C4-2B (cell line): Measurements from ENCODE around the gene SLC12A9.
A peak's percentile ranks its signal among the peaks of the same experiment; 100 is the strongest.

Experiments
- H3K27ac ChIP-seq: fragments of 450-650 bp; 2 replicates; pipeline ENCODE4 v1.5.1; 2017
- ZFX ChIP-seq: fragments of 450-650 bp; IDR thresholded peaks from 2 replicates; pipeline ENCODE4 v1.6.1; 2017
- TF ChIP-seq, protein P1 (sequence below): fragments of 450-650 bp; conservative IDR thresholded peaks from 2 replicates; pipeline ENCODE4 v1.5.1; 2017; ENCODE audit warnings: mild to moderate bottlenecking

Gene SLC12A9

DNA sequence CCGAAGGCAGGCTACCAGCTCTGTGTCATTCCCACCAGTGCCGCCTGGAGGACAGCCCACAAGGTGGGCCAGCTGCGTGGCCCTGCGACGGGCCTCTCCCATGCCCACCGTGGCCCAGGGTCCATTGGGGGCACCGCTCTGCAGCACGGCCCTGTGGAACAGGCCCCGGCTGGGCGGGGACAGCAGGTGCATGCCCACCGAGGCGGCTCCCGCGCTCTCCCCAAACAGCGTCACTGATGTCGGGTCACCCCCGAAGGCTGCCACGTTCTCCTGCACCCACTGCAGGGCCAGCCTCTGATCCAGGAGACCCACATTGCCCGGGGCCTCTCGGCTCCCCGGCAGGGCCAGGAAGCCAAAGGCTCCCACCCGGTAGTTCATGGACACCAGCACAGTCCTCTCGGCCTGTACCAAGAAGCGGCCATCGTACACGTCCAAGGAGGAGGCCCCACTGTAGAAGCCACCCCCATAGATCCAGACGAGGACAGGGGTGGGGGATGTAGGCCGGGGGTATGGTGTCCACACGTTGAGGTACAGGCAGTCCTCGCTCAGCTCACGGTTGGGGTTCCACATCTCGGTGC lies 40.9 kb downstream of the SLC12A9 start:
- no peak overlapping the region for H3K27ac ChIP-seq
- TF ChIP-seq, protein P1, sequence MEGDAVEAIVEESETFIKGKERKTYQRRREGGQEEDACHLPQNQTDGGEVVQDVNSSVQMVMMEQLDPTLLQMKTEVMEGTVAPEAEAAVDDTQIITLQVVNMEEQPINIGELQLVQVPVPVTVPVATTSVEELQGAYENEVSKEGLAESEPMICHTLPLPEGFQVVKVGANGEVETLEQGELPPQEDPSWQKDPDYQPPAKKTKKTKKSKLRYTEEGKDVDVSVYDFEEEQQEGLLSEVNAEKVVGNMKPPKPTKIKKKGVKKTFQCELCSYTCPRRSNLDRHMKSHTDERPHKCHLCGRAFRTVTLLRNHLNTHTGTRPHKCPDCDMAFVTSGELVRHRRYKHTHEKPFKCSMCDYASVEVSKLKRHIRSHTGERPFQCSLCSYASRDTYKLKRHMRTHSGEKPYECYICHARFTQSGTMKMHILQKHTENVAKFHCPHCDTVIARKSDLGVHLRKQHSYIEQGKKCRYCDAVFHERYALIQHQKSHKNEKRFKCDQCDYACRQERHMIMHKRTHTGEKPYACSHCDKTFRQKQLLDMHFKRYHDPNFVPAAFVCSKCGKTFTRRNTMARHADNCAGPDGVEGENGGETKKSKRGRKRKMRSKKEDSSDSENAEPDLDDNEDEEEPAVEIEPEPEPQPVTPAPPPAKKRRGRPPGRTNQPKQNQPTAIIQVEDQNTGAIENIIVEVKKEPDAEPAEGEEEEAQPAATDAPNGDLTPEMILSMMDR: no peak
- no peak for TF ChIP-seq ZFX

DNA sequence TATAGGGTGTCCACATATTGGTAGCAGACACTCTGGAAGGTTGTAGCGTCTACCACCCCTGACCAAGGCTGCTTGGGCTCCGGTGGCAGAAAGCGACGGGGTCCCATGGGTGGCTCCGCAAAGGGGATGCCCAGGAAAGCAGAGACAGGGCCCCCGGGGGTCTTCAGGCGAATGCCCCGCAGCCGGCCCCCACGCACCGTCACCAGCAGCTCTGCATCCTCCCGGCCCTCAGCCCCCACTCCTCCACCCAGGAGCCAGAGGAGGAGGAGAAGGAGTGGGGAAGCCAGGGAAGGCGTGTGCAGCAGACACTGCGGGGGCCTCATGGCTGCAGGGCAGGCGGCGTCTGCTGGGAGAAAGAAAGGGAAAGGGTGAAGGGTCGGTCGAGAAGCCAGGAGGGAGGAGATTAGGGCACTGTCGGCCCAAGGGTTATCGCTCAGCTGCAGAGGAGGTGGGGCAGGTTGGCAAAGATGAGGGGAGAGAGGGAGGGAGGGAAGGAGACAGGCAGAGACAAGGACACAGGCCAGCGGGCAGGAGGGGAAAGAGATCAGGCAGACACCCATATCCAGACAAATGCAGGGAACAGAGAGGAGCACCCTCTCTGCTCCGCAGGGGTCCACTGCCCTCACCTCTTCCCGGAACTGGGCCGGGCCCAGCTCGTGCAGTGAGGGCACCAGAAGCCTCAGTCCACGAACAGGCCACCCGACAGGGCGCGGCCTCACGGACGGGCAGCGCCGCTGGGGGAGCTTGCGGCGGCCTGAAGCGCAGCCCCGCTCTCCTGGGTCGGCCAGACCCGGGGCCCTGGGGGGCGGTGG lies 41.6 kb downstream of the SLC12A9 start:
- TF ChIP-seq ZFX: no peak
- TF ChIP-seq, protein P1: no peak
- H3K27ac ChIP-seq: no peak overlapping the region

DNA sequence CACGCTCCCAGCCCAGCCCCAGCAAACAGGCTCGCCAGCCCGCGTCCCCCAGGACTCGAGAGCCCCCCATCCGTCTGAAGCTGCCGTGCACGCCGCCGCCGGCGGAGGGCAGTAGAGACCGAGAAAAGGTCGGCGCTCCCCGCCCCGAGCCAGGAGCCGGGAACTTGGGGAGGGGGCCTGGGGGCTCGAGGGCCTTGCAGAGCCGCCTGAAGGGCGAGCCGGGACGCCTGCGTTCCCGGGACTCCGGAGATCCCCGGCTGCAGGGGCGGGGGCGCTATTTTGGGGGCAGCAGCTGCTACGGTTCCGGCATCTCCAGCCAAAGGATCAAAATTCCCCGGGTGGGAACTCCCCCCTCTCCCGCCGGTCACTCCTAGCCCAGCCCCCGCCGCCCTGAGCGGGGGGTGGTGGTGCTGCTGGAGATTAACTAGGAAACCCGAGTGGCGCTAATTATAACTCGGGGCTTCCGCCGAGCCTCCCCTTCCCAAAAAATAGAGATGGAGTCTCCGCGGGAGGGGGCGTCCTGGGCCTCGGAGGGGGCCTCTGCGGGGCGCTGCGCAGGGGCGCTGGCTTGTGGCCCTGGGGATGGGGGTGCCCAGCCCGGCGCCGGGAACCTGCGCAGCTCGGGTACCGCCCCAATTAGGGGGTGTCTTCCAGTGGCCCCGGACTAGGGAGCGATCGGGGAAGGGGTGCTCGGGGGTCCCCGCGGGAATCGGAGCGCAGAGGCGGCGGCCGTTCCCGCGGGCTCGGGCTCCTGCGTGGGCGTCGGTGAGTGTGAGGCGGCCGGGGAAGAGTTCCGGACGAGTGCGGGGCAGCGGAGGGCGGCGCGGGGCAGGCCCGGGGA lies 42.6 kb downstream of the SLC12A9 start:
- TF ChIP-seq, protein P1: peak; percentile 94
- no peak for TF ChIP-seq ZFX
- H3K27ac ChIP-seq: no peak overlapping the region

DNA sequence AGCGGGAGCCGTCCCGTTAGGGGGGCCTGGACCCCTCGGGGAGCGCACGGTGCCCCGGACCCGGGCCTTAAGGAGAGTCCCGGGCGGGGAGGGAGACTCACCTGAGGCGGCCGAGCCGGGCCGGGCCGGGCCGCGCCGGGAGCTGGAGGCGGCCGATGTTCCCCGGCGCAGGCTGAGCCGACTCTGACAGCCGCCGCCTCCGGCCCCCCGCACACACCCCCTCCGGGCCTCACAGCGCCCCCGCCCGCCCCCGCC lies 43.1 kb downstream of the SLC12A9 start, which contains the start of gene ACHE:
Gene ACHE, minus strand, starts transcription at position 188 of the 255 bp plus-strand sequence. CDS start 1,656 bp downstream, outside the sequence.
- no peak within 1 kb of the TSS for H3K27ac ChIP-seq
- TF ChIP-seq, protein P1: no peak
- no peak for TF ChIP-seq ZFX

DNA sequence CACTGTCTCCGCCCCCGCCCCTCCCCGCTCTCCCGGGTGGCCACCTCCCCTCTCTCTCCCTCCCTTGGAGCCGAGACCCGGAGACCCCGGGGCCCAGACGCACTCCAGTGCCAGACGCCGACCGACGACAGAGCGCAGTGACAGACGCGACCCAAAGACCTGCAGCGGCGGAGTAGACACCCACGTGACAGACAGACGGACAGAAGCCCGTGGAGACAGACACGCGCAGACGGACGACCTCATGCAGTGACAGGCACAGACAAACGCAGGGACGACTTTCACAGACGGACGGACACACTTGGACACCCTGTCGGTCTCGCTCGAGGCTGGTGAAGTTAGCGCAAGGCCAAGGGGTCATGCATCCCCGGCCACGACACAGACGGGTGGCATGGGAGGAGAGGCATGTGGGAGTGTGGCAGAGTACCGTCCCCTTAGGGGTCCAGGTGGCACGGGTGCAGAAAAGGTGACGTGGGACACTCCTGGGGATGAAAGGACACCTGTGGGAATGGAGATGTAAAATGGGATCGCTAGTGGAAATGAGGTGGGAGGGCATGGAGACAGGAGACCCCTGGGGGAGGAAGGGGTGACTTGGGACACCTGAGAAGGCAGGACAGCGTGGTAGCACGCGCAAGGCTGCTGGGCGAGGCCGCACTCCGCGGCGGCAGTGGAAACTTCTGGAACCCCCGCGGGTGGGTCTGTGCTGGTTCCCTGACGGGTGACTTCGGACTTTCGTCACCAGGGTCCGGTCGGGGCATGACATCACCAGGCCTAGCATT lies 43.6 kb downstream of the SLC12A9 start:
- H3K27ac ChIP-seq: no peak overlapping the region
- TF ChIP-seq, protein P1: no peak
- TF ChIP-seq ZFX: no peak

DNA sequence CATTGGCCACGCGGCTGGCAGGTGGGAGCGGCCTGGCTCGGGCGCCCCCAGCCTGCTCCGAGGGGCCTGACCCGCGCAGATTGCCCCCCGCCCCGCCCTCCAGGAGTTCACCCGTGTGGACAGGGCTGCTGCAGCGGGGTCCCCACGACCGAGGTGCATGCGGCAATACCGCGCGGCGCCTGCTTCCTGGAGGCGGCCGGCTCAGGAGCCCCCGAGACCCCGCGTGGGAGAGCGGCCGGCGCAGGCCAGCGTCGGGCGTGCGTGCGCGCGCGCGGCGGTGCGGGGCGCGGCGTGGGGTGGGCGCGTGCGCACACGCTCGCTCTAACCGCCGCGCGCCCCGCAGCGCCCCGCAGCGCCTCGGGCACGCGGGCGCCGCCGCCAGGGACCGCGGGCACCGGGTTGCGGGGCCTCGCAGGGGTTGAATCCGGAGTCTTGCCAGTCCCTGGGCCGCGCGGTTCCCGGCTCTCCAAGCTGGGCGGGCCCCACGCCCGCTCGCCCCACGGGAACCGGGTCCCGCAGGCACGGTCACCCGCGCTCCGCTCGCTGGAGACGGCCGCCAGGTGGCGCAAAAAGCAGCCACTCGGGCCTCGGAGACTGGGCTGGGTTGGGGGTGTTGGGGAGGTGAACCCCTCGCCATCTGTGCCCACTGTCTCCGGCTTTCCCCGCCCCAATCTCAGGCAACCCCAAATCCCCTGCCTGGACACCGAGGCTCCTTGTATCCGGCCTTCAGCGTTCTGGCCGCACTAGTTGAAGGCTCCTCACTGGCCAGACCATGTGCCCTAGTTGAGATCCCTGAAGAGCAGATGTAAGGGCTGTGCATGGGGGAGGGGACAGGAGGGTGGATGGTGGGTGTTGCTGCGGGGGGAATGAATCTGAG lies 44.5 kb downstream of the SLC12A9 start:
- TF ChIP-seq ZFX: no peak
- TF ChIP-seq, protein P1: peak; percentile 94
- no peak overlapping the region for H3K27ac ChIP-seq
